Memory B cell (primary cell): ENCODE measurements around the gene SPDYE3.
"Not testable (repeated sequence)": the region's sequence is repeated elsewhere in the genome, so short reads cannot be mapped to it uniquely, and the experiment has no call there.

Source experiments
- ATAC-seq: fragments of 150-1000 bp; cut with Tn5 transposase; 2 replicates; pipeline ENCODE4 v1.10.0; 2021; ENCODE audit warnings: low read depth, mild to moderate bottlenecking, moderate library complexity
- DNase-seq, 2 donors: peaks; one replicate each; pipeline ENCODE4 v3.0.0; 2022; ENCODE audit warnings: low spot score in 2 of 2
- H3K27ac Mint-ChIP-seq: one replicate; pipeline ENCODE4 v1.8.0; 2022; ENCODE audit warnings: mild to moderate bottlenecking, moderate library complexity, mixed read lengths
- H3K27me3 Mint-ChIP-seq: one replicate; pipeline ENCODE4 v1.8.0; 2022; ENCODE audit warnings: mixed read lengths
- H3K36me3 Mint-ChIP-seq: one replicate; pipeline ENCODE4 v1.8.0; 2022; ENCODE audit warnings: mild to moderate bottlenecking, mixed read lengths
- H3K4me1 Mint-ChIP-seq: one replicate; pipeline ENCODE4 v1.8.0; 2022; ENCODE audit warnings: mixed read lengths
- H3K4me3 Mint-ChIP-seq: one replicate; pipeline ENCODE4 v1.8.0; 2022; ENCODE audit warnings: mild to moderate bottlenecking, moderate library complexity, mixed read lengths
- H3K9me3 Mint-ChIP-seq: one replicate; pipeline ENCODE4 v1.8.0; 2022; ENCODE audit warnings: mixed read lengths

SPDYE3 gene

DNA sequence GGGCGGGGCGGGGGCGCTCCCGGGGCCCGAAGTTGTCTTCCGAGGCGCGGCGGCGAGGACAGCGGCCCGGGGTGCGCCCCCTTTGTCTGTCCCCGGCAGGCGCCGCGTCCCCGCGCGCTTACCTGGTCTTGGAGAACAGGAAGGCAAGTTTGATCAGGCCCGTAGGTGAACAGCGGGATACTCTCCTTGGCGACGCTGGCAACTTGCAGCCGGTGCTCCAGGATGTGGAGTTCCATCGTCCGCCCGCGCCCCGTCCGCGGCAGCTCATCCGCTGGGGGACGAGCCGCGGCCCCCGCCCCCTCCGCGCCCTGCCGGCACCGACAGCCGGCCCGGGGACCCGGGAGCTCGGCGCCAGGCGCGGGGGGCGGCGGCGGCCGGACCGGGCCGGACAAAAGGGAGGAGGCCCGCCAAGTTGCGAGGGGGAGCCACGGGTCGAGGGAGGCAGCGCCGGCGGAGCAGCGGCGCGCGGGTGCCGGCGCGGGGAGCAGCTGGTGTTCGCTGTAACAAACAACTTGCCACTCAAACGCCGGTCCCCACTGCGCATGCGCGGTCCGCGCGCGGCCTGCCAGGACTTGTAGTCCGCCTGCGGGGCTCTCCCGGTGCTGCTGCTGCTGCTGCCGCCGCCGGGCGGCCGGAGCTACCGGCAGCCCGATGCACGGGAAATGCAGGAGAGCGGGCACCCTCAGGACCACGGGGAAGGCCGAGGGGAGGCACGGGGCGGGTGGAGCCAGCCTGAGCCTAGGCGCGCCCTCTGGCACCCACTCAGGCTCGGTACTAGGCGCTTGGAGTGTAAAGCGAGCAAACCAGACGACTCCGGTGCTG, 35.6 kb upstream of the SPDYE3 start:
- H3K27me3 Mint-ChIP-seq = no peaks in the 10 kb centered on the region
- peak overlapping the region; percentile 81 for H3K27ac Mint-ChIP-seq
- H3K36me3 Mint-ChIP-seq = no peaks in the 10 kb centered on the region
- peak overlapping the region; percentile 76 for H3K4me3 Mint-ChIP-seq
- ATAC-seq (peak; percentile 97), DNase-seq (peak; percentile 96 to 97)
- no peaks in the 10 kb centered on the region for H3K9me3 Mint-ChIP-seq
- H3K4me1 Mint-ChIP-seq = peaks cover 16% of the 10 kb centered on the region

DNA sequence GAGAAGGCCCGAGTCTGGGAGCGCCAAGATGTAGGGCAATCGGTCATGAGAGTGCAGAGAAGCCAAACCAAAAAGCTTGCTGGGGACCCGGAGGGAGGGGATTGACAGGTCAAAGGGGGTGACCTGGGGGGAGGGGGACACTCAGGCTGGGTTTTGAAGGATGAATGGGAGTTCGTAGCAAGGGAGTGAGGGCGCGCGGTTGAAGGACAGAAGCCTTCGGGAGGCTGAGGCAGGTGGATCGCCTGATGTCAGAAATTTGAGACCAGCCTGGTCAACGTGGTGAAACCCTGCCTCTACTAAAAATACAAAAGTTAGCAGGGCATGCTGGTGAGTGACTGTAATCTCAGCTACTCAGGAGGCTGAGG, 35.0 kb upstream of the SPDYE3 start:
- not testable (repeated sequence) for DNase-seq, ATAC-seq, H3K9me3 Mint-ChIP-seq, H3K27me3 Mint-ChIP-seq, H3K36me3 Mint-ChIP-seq
- H3K4me3 Mint-ChIP-seq = peak overlapping the region; percentile 76
- peaks cover 15% of the 10 kb centered on the region for H3K4me1 Mint-ChIP-seq
- H3K27ac Mint-ChIP-seq = peak overlapping the region; percentile 81

DNA sequence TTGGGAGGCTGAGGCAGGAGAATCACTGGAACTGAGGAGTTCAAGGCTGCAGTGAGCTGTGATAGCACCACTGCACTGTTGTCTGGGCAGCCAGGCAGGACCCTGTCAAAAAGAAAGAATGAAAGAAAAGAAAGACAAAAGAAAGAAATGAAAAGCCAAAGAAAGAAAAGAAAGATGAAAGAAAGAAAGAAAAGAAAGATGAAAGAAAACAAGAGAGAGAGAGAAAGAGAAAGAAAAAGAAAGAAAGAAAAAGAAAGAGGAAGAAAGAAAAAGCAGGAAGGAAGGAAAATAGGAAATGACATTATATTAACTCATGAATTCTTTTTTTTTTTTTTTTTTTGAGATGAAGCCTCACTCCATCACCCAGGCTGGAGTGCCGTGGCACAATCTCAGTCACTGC, 32.4 kb upstream of the SPDYE3 start:
- no peak overlapping the region for H3K4me3 Mint-ChIP-seq
- peaks cover 11% of the 10 kb centered on the region for H3K4me1 Mint-ChIP-seq
- H3K36me3 Mint-ChIP-seq = peaks cover 1% of the 10 kb centered on the region
- DNase-seq (no peak), ATAC-seq (no peak)
- peak overlapping the region; percentile 6 for H3K27ac Mint-ChIP-seq
- no peaks in the 10 kb centered on the region for H3K27me3 Mint-ChIP-seq
- H3K9me3 Mint-ChIP-seq = no peaks in the 10 kb centered on the region

DNA sequence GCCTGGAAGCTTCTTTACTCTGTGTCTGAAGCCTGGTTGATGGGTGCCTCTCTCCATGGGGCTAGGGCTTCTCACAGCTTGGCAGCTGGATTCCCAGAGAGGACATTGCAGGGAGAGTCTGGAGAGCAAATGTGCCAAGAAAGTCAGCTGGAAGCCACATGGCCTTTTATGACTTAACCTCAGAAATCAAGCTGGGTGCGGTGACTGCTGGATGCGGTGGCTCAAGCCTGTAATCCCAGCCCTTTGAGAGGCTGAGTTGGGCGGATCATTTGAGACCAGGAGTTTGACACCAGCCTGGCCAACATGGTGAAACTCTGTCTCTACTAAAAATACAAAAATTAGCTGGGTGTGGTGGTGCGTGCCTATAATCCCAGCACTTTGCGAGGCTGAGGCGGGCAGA, 31.4 kb upstream of the SPDYE3 start:
- not testable (repeated sequence) for H3K27ac Mint-ChIP-seq, H3K4me1 Mint-ChIP-seq, H3K9me3 Mint-ChIP-seq, H3K4me3 Mint-ChIP-seq, H3K36me3 Mint-ChIP-seq, ATAC-seq, H3K27me3 Mint-ChIP-seq, DNase-seq

DNA sequence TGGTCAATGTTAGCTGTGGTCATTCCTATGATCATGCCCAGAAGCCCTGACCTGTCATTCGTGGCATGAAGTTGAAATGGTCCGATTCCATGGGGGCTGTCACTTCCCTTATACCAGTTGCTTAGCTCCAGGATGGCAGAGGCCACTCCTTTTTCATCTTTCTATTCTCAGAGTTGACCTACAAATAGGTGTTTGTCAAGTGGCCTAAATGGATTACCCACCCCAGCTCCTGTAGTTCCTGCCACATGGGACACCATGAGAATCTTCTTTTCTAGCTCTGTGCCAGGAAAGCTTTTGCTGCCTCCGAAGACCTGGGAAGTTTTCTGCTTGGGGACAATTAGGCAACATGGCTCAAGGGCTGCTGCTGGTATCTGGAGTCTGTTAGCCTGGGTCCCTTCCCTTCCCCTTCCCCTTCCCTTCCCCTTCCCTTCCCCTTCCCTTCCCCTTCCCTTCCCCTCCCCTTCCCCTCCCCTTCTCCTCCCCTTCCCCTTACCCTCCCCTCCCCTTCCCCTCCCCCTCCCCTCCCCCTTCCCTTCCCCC, 25.4 kb upstream of the SPDYE3 start:
- not testable (repeated sequence) for H3K27me3 Mint-ChIP-seq, H3K27ac Mint-ChIP-seq, H3K4me3 Mint-ChIP-seq, H3K9me3 Mint-ChIP-seq, ATAC-seq, H3K4me1 Mint-ChIP-seq, DNase-seq
- peaks cover 11% of the 10 kb centered on the region for H3K36me3 Mint-ChIP-seq

DNA sequence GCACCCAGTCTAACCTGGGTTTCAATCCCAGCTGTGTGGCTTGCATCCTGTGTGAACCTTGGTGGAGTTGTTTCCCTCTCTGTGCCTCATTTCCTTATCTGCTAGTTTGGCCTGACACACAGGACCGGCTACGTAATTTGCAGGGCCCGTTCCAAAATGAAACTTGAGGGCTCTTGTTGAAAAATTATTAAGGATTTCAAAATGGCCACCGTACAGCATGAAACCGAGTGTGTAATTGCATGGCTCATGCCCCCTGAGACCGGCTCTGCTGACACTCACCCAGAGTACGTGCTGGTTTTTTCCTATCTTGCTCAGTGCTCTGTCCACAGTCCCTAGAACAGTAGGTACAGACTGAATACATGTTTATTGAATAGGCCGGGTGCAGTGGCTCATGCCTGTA, 24.4 kb upstream of the SPDYE3 start:
- not testable (repeated sequence) for H3K9me3 Mint-ChIP-seq, H3K27ac Mint-ChIP-seq, H3K4me3 Mint-ChIP-seq, H3K27me3 Mint-ChIP-seq, ATAC-seq, DNase-seq, H3K4me1 Mint-ChIP-seq
- H3K36me3 Mint-ChIP-seq = peaks cover 11% of the 10 kb centered on the region

DNA sequence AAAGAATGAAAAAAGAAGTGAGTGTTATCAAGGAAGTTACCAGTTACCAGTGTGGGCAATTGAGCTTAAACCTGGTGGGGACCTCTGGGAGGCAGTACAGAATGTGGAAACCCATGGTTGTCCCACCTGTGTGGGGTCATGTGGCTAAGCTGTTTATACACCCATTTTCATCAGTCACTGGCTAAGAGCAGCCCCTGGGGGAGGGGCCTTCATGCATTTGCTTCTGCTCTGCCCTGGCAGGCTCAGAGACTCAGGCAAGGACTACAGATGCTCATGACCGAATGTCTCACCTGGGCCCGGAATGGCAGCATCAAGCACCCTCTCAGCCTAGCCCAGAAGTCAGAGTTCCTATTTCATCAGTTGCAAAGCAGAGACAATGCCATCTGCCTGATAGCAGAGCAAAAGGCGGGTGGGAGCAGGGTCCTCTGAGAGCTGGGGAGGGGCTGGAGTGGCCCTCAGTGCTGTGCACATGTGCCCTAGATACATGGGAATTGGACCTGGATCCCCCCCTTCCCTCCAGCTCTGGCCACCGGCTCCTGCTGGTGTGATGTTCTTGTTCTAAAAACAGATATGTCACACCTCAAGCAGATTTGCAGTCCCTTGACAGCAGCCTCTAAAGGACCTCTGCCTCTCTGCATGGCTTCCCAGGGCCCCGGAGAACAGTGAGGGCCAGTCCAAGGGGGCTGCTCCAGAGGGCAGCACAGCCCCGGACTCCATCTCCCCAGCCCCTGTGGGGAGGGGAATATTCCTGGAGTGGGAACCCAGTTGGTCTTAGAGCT, 20.1 kb upstream of the SPDYE3 start:
- not testable (repeated sequence) for DNase-seq, H3K27ac Mint-ChIP-seq, ATAC-seq, H3K4me1 Mint-ChIP-seq, H3K9me3 Mint-ChIP-seq, H3K27me3 Mint-ChIP-seq, H3K4me3 Mint-ChIP-seq
- H3K36me3 Mint-ChIP-seq = peaks cover 11% of the 10 kb centered on the region

DNA sequence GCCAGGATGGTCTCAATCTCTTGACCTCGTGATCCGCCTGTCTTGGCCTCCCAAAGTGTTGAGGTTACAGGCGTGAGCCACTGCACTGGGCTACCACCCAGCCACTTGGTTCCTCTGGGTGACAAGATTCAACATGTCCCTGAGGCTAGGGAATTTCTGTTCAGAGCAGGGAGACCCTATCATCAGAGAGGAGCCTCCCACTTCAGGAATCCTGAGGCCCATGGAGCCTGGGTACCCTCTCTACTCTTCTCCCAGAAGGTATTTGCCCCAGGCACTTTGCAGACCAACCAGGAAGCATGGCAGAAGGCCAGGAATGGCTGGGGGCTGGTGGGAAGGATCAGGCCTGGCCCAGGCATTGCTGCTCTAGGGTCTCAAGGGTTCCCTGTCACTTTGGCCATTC, 19.2 kb upstream of the SPDYE3 start:
- H3K27ac Mint-ChIP-seq, H3K36me3 Mint-ChIP-seq, H3K4me3 Mint-ChIP-seq, H3K4me1 Mint-ChIP-seq, H3K9me3 Mint-ChIP-seq, H3K27me3 Mint-ChIP-seq, ATAC-seq, DNase-seq: not testable (repeated sequence)

DNA sequence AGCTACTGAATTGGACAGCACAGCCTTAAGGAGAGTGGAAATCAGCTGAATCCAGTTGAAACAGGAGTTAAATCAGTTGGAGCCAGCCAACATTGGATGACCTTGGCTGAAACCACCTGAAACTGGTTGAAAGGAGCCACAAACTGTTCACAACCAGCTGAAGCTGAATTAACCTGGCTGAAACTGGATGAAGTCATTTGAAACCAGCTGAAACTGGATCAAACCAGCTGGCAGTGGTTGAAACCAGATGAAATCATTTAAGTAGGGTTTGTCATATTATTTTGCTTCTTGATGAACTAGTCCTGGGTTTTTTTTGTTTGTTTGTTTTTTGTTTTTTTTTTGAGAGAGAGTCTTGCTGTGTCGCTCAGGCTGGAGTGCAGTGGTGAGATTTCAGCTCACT, 15.3 kb upstream of the SPDYE3 start:
- DNase-seq, H3K4me3 Mint-ChIP-seq, ATAC-seq, H3K36me3 Mint-ChIP-seq, H3K4me1 Mint-ChIP-seq, H3K9me3 Mint-ChIP-seq, H3K27ac Mint-ChIP-seq, H3K27me3 Mint-ChIP-seq: not testable (repeated sequence)

DNA sequence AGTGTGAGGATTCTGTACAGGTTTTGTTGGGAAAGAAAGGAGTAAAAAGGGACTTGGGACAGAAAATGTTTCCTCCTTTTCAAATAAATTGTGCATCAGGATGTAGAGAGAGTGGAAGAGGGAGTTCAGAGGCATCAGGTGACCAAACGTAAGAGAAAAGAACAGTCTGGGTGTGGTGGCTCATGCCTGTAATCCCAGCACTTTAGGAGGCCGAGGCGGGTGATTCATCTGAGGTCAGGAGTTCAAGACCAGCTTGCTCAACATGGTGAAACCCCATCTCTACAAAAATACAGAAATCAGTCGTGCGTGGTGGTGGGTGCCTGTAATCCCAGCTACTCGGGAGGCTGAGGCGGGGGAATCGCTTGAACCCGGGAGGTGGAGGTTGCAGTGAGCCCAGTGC, 12.2 kb upstream of the SPDYE3 start:
- H3K36me3 Mint-ChIP-seq, DNase-seq, H3K9me3 Mint-ChIP-seq, H3K4me1 Mint-ChIP-seq, ATAC-seq, H3K27me3 Mint-ChIP-seq, H3K27ac Mint-ChIP-seq, H3K4me3 Mint-ChIP-seq: not testable (repeated sequence)

DNA sequence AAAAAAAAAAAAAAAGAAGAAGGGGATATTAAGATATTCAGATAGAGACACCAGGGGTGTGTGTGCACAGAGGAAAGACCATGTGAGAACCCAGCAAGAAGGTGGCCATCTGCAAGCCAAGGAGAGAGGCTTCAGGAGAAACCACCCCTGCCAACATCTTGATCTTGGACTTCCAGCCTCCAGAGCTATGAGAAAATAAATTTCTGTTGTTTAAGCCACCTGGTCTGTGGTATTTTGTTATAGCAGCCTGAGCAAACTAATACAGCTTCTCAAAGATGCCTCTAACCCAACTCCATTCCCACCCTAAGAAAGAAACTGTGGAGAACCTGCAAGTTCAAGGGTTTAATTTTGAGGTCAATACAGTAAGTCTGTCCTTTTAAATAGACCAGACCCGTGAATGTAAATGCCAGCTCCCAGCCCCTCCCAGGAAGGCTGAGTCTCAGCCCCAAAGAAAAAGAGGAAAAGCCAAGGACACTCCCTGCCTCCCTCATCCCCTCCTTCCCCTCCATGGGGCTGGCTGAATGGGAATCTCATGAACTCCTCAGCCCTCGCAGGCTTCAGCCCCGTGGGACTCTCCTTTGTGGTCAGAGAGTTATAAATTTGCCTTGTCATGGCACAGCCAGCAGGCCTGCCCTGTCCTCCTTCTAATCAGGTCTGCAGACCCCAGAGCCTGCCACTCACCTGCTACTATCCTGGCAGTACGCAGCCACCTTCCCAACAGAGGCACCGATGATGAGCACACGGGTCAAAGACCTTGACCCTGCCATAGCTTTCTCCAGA, 9.5 kb upstream of the SPDYE3 start:
- not testable (repeated sequence) for H3K27me3 Mint-ChIP-seq, ATAC-seq, DNase-seq, H3K27ac Mint-ChIP-seq, H3K4me3 Mint-ChIP-seq, H3K4me1 Mint-ChIP-seq, H3K9me3 Mint-ChIP-seq, H3K36me3 Mint-ChIP-seq

DNA sequence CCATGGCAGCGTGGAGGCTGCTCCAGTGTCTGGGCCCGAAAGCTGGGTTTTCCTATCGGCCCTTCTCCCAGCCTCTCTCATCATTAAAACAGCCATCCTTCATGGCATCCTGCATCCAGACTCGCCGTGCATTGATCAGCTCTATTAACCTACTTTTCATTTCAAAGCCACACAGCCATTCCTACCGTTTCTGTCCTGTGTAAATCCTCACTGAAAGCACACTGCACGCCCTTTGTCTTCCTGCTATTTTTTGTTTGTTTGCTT, 8.9 kb upstream of the SPDYE3 start:
- not testable (repeated sequence) for H3K4me1 Mint-ChIP-seq, DNase-seq, ATAC-seq, H3K9me3 Mint-ChIP-seq, H3K36me3 Mint-ChIP-seq, H3K4me3 Mint-ChIP-seq, H3K27me3 Mint-ChIP-seq, H3K27ac Mint-ChIP-seq

DNA sequence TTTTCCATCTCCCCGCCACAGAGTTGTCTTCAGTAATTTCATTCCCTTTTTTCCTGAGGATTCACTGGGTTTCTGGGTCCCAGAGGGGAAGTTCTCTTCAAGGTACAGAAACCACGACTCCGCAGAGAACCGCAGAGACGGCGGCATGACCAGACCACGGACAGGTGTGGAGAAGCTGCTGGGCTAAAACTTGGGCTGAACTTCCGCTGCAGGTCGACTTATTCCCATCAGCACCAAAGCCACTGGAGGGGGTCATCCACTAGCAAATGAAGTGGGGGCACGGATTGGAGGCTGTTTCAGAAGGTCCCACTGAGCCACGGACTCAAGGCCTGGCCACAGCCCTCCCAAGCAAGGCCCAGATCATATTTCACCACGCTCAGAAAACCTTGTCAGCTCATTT, 3.0 kb upstream of the SPDYE3 start:
- not testable (repeated sequence) for H3K27me3 Mint-ChIP-seq, ATAC-seq, DNase-seq, H3K27ac Mint-ChIP-seq, H3K36me3 Mint-ChIP-seq, H3K4me3 Mint-ChIP-seq, H3K9me3 Mint-ChIP-seq, H3K4me1 Mint-ChIP-seq

DNA sequence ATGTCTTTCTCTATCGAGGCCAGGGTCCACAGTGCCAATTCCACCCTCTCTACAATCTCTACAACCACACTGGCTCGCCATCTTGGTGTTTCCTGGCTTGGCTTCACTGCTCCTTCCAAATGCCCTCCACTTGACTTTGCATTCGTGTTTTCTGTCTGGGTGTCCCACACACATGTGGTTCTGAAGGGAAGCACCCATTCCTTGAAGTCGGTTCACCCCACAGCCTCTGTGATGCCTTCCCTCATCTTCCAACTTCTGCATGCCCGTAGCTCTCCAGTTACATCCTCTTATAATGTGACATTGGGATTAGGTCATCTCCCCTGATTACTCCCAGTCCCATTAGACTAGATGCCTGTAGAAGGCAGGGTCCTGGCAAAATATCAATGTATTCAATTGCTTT, 10.8 kb downstream of the SPDYE3 start:
- not testable (repeated sequence) for H3K27ac Mint-ChIP-seq, H3K27me3 Mint-ChIP-seq, H3K4me1 Mint-ChIP-seq, H3K36me3 Mint-ChIP-seq, ATAC-seq, DNase-seq, H3K9me3 Mint-ChIP-seq
- peak overlapping the region; percentile 40 for H3K4me3 Mint-ChIP-seq
